Neural cell (in vitro differentiated cells): Measurements from ENCODE around the gene UPF1. TPM values are rescaled to one million over a fixed set of nuclear protein-coding genes. Genes with fewer than 3 reads are reported as not detected.

ENCODE experiments used
- H2AFZ ChIP-seq: fragments of 200-600, 300-800 bp; sonication (generic), shearing (Covaris generic); 2 replicates; pipeline ENCODE4 v1.6.0; 2014; ENCODE audit warnings: low read depth, mild to moderate bottlenecking, antibody characterized with exemption, low read length, moderate library complexity
- H3F3A ChIP-seq: fragments of 200-600 bp; shearing (Covaris generic); 2 replicates; pipeline ENCODE4 v1.6.1; 2016; ENCODE audit warnings: mild to moderate bottlenecking, moderate library complexity, mixed read lengths, antibody characterized with exemption, low read length; ENCODE audit not compliant: insufficient read depth, poor library complexity, severe bottlenecking
- H3K27ac ChIP-seq: fragments of 200-600, 300-800 bp; sonication (generic), shearing (Covaris generic); 2 replicates; pipeline ENCODE4 v1.5.1; 2014; ENCODE audit warnings: mild to moderate bottlenecking, low read length, moderate library complexity
- H3K27me3 ChIP-seq: fragments of 300-800, 200-600 bp; sonication (generic), shearing (Covaris generic); 2 replicates; pipeline ENCODE4 v1.6.0; 2014; ENCODE audit warnings: mild to moderate bottlenecking, low read depth, low read length, moderate library complexity; ENCODE audit not compliant: insufficient read depth
- H3K36me3 ChIP-seq: fragments of 300-800, 200-600 bp; sonication (generic), shearing (Covaris generic); 2 replicates; pipeline ENCODE4 v1.5.1; 2014; ENCODE audit warnings: mild to moderate bottlenecking, antibody characterized with exemption, low read length, moderate library complexity; ENCODE audit not compliant: insufficient read depth
- H3K4me2 ChIP-seq: fragments of 300-800, 200-600 bp; sonication (generic), shearing (Covaris generic); 2 replicates; pipeline ENCODE4 v1.6.0; 2014; ENCODE audit warnings: mild to moderate bottlenecking, low read length
- H3K4me3 ChIP-seq: fragments of 300-800, 200-600 bp; sonication (generic), shearing (Covaris generic); 2 replicates; pipeline ENCODE4 v1.5.1; 2014; ENCODE audit warnings: mild to moderate bottlenecking, low read length, moderate library complexity
- H3K79me2 ChIP-seq: fragments of 200-600 bp; shearing (Covaris generic); replicated peaks from 2 replicates; pipeline ENCODE4 v1.6.0; 2014; ENCODE audit warnings: mild to moderate bottlenecking, low read length, moderate library complexity; ENCODE audit not compliant: insufficient read depth
- H3K9ac ChIP-seq: fragments of 300-800, 200-600 bp; sonication (generic), shearing (Covaris generic); 2 replicates; pipeline ENCODE4 v1.6.1; 2016; ENCODE audit warnings: mild to moderate bottlenecking, low read length, mixed read lengths
- H3K9me2 ChIP-seq: fragments of 200-600 bp; shearing (Covaris generic); 2 replicates; pipeline ENCODE4 v1.6.1; 2016; ENCODE audit warnings: mild to moderate bottlenecking, low read length, mixed read lengths; ENCODE audit not compliant: insufficient read depth
- H3K9me3 ChIP-seq: fragments of 200-600, 300-800 bp; sonication (generic), shearing (Covaris generic); 2 replicates; pipeline ENCODE4 v1.6.1; 2016; ENCODE audit warnings: mild to moderate bottlenecking, mixed run types, low read length, moderate library complexity, mixed read lengths
- H4K20me1 ChIP-seq: fragments of 200-600 bp; shearing (Covaris generic); 2 replicates; pipeline ENCODE4 v1.6.1; 2016; ENCODE audit warnings: mild to moderate bottlenecking, mixed run types; ENCODE audit not compliant: insufficient read depth
- EP300 ChIP-seq: fragments of 450-650 bp; conservative IDR thresholded peaks from 2 replicates; pipeline ENCODE4 v1.6.1; 2014; ENCODE audit warnings: antibody characterized with exemption, mild to moderate bottlenecking, moderate library complexity; ENCODE audit not compliant: poor library complexity, severe bottlenecking
- EZH2 ChIP-seq: fragments of 200-600, 300-800 bp; shearing (Covaris generic), sonication (generic); IDR thresholded peaks from 2 replicates; pipeline ENCODE4 v1.6.1; 2014; ENCODE audit warnings: antibody characterized with exemption, low read length, borderline replicate concordance, mild to moderate bottlenecking; ENCODE audit not compliant: insufficient read depth, poor library complexity, severe bottlenecking
- MXI1 ChIP-seq: fragments of 450-650 bp; conservative IDR thresholded peaks from 2 replicates; pipeline ENCODE4 v1.6.1; 2014; ENCODE audit warnings: antibody characterized with exemption, mild to moderate bottlenecking; ENCODE audit not compliant: poor library complexity, severe bottlenecking
- POLR2AphosphoS5 ChIP-seq: IDR thresholded peaks from 2 replicates; pipeline ENCODE4 v1.6.1; 2012
- RAD21 ChIP-seq: fragments of 450-650 bp; conservative IDR thresholded peaks from 2 replicates; pipeline ENCODE4 v1.6.1; 2014; ENCODE audit warnings: antibody characterized with exemption, mild to moderate bottlenecking, moderate library complexity
- REST ChIP-seq: IDR thresholded peaks from 2 replicates; pipeline ENCODE4 v1.6.1; 2012; ENCODE audit warnings: borderline replicate concordance
- SMC3 ChIP-seq: fragments of 450-650 bp; conservative IDR thresholded peaks from 2 replicates; pipeline ENCODE4 v1.6.1; 2014; ENCODE audit warnings: antibody characterized with exemption, mild to moderate bottlenecking, moderate library complexity; ENCODE audit not compliant: poor library complexity
- TAF1 ChIP-seq: IDR thresholded peaks from 2 replicates; pipeline ENCODE4 v1.6.1; 2012; ENCODE audit warnings: low read depth
- polyA plus RNA-seq: library from polyadenylated mRNA; depleted of rRNA; stranded (reverse); fragments of >200 nt; gene quantifications from 2 replicates; pipeline ENCODE4 v1.2.3, GENCODE V29; 2014
- TF ChIP-seq, protein P1 (sequence below): fragments of 450-650 bp; IDR thresholded peaks from 2 replicates; pipeline ENCODE4 v1.5.1; 2014; ENCODE audit warnings: antibody characterized with exemption, mild to moderate bottlenecking, moderate library complexity; ENCODE audit not compliant: poor library complexity, severe bottlenecking

UPF1 gene
- polyA plus RNA-seq, 1 donor from 2014 or later: 39.3 TPM

DNA sequence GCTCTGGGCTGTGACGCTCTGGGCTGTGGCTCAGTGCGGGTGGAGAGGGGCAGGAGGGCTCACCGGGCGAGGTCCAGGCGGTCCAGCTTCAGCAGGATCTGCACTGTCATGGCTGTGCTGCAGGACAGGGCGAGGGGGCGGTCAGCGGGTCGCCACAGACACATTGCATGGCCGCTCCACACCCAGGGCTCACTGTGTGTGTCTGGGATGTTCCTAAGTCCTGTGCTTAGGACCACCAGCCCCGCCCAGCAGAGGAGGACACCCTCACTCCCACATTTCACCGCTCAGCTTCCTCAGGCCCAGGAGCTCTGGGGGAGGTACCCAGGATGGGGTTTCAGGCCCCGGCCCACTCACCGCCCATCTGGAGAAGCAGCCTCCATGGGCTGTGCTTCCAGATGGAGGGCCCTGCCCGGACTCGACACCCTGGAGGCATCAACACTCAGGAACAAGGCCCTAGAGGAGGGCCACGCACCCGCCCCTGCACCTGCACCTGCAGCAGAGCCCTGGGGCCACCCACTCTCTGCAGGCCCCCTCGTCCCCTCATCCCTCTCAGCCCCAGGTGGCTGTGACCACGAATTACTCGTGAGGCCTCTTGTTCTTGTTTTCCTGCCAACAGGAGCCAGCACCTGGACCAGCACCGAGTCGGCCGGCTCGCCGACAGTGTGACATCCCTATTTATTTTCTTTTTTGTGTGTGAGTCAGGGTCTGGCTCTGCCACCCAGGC is 73.9 kb downstream of the UPF1 start:
- Histone ChIP-seq H3K79me2 (no peaks in the 10 kb centered on the region), H3F3A (no peaks in the 10 kb centered on the region), H3K9me2 (no peaks in the 10 kb centered on the region), H3K9me3 (no peaks in the 10 kb centered on the region), H2AFZ (no peak overlapping the region), H3K9ac (no peak overlapping the region), H3K27ac (no peak overlapping the region), H4K20me1 (no peaks in the 10 kb centered on the region), H3K4me3 (no peak overlapping the region), H3K36me3 (peaks cover 6% of the 10 kb centered on the region), H3K4me2 (no peak overlapping the region), H3K27me3 (no peaks in the 10 kb centered on the region)
- TF ChIP-seq POLR2AphosphoS5 (no peak), EP300 (no peak), RAD21 (no peak), MXI1 (no peak), EZH2 (no peak), SMC3 (no peak), REST (no peak), TAF1 (no peak)
- TF ChIP-seq, protein P1, sequence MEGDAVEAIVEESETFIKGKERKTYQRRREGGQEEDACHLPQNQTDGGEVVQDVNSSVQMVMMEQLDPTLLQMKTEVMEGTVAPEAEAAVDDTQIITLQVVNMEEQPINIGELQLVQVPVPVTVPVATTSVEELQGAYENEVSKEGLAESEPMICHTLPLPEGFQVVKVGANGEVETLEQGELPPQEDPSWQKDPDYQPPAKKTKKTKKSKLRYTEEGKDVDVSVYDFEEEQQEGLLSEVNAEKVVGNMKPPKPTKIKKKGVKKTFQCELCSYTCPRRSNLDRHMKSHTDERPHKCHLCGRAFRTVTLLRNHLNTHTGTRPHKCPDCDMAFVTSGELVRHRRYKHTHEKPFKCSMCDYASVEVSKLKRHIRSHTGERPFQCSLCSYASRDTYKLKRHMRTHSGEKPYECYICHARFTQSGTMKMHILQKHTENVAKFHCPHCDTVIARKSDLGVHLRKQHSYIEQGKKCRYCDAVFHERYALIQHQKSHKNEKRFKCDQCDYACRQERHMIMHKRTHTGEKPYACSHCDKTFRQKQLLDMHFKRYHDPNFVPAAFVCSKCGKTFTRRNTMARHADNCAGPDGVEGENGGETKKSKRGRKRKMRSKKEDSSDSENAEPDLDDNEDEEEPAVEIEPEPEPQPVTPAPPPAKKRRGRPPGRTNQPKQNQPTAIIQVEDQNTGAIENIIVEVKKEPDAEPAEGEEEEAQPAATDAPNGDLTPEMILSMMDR: no peak

DNA sequence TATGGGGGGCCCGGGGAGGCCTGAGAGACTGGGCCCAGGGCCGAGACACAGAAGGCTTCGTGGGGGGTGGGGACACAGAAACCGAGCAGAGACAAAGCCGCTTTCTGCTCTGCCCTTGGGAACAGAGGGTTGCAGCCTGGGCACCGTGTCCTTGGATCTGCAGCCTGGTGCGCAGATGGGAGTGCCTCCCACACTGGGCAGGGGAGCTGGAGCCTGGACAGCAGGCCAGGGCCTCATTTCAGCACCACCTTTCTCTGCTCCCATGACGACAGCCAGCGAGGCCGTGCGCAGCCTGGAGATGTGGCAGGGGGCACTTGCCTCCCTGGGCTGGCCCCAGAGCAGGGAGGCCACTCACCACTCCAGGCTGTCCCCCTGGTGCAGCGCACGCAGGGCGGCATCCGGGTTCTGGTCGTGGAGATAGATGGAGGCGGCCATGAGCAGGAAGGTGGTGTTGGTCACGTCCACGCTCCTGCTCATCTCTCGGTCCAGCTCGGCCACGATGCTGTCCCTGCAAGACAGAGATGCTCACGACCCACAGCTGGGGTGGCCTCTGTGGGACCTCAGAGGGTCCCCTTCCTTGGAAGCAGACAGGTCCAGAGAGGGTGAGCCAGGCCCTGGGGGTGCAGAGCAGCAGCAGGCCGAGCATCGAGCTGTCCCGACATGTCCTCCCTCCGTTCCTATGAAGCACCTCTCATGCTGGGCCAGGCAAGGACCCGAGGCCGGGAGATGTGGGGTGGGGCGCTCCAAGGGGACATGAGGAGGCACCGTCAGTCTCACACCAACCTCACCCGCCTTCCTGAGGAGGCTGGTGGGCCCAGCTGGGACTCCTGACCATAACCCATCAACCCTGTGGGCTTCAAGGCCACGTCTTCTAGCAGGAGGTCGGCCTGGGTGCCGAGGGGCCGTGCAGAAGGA is 75.1 kb downstream of the UPF1 start:
- no peak overlapping the region for H2AFZ ChIP-seq
- no peaks in the 10 kb centered on the region for H3K27me3 ChIP-seq
- TF ChIP-seq REST (no peak), POLR2AphosphoS5 (no peak), RAD21 (no peak), SMC3 (no peak), TAF1 (no peak), EZH2 (no peak), MXI1 (no peak), EP300 (no peak)
- TF ChIP-seq, protein P1: no peak
- no peak overlapping the region for H3K4me2 ChIP-seq
- no peaks in the 10 kb centered on the region for H3F3A ChIP-seq
- no peaks in the 10 kb centered on the region for H4K20me1 ChIP-seq
- H3K79me2 ChIP-seq: no peaks in the 10 kb centered on the region
- no peak overlapping the region for H3K9ac ChIP-seq
- H3K27ac ChIP-seq: no peak overlapping the region
- H3K9me2 ChIP-seq: no peaks in the 10 kb centered on the region
- H3K4me3 ChIP-seq: no peak overlapping the region
- peaks cover 6% of the 10 kb centered on the region for H3K36me3 ChIP-seq
- no peaks in the 10 kb centered on the region for H3K9me3 ChIP-seq
